GM13976 (cell line): ENCODE measurements around the gene CFAP46.
A peak's percentile ranks its signal among the peaks of the same experiment; 100 is the strongest.

ENCODE experiments used
- DNase-seq: peaks from one replicate; pipeline ENCODE4 v3.0.0; 2012; ENCODE audit warnings: low spot score
- in situ Hi-C: fragments of 300-500 bp; cut with MboI; formaldehyde crosslinking; loops from one replicate; pipeline ENCODE4 v1.12.0; 2022; ENCODE audit warnings: low sequenced_read_pairs, mixed read lengths, inconsistent platforms; ENCODE audit not compliant: unreplicated experiment
- TF ChIP-seq, protein P1 (sequence below): IDR thresholded peaks from 2 replicates; pipeline ENCODE4 v1.5.1; 2012; ENCODE audit warnings: borderline replicate concordance, mild to moderate bottlenecking; ENCODE audit not compliant: insufficient read depth; ENCODE audit errors: extremely low read depth, missing control alignments, control extremely low read depth

The CFAP46 gene

DNA sequence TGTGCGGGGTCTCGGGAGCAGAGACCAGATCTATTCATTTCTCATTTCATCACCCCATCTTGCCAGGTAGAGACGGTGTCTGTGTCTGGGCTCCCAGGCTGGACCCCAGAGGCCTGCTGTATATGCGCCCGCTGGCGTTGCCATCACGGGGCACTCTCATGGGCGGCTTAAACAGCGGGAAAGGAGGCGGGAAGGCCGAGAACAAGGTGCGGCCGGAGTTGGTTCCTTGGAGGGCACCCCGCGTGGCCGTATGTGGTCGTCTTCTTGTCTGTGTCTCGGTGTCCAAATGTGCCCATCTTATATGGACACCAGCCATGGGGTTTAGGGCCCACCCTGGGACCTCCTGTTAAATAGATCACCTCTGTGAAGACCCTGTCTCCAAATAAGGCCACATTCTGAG lies 2.1 kb upstream of the CFAP46 start:
- no peak for DNase-seq
- in situ Hi-C loops, result no loop called here
- TF ChIP-seq, protein P1, sequence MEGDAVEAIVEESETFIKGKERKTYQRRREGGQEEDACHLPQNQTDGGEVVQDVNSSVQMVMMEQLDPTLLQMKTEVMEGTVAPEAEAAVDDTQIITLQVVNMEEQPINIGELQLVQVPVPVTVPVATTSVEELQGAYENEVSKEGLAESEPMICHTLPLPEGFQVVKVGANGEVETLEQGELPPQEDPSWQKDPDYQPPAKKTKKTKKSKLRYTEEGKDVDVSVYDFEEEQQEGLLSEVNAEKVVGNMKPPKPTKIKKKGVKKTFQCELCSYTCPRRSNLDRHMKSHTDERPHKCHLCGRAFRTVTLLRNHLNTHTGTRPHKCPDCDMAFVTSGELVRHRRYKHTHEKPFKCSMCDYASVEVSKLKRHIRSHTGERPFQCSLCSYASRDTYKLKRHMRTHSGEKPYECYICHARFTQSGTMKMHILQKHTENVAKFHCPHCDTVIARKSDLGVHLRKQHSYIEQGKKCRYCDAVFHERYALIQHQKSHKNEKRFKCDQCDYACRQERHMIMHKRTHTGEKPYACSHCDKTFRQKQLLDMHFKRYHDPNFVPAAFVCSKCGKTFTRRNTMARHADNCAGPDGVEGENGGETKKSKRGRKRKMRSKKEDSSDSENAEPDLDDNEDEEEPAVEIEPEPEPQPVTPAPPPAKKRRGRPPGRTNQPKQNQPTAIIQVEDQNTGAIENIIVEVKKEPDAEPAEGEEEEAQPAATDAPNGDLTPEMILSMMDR, result no peak

DNA sequence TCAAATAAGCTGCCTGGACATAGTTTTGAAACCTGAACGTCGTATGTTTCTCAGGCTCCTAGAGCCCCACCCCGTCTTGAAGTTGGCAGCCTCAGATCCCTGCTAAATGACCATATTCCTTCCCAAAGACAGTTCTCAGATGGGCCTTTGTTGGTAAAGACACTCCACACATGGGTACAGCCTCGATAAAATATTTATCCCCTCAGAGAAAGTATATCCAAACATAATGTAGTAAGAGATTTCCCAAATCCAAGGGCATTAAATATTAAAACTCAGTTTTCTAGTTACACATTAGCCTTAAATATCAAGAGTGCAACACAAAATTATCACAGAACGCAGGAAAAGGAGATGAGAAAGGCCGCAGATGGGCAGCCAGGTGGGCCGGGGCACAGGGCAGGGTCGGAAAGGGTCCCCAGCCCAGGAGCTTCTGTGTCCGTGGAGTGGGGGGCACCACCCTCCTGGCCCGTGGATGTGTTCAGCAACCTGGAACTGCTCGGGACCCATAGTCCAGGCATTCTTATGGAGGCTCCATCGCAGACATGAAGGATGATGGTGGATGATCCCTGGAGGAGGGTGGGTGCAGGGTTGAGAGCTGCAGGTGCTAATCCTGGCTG lies 1.5 kb upstream of the CFAP46 start:
- no peak for DNase-seq
- TF ChIP-seq, protein P1, result no peak
- in situ Hi-C loops, result no loop called here

DNA sequence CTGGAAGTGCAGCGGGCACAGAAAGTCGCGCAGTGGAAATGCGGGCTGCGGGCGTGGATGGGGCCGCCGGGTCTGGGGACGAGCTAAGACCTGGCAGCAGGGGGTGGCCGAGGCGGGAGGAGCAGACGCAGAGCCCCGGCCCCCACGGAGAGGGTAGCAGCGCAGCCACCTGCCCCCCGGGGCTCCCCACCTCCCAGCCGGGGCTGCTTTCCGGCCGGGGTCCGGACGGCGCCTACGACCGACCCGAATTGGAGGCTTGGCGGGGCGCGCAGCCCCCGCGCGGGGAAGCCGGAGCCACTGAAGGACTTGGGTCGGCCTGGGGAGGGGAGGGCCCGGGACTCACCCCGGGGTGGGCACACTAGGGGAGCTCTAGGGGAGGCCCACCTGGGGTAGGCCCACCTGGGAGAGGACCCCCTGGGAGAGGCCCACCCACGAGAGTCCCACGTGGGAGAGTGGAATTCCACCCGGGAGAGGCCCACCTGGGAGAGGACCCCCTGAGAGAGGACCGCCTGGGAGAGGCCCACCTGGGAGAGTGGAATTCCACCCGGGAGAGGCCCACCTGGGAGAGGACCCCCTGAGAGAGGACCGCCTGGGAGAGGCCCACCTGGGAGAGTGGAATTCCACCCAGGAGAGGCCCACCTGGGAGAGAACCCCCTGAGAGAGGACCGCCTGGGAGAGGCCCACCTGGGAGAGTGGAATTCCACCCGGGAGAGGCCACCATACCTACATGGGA lies 854 bp upstream of the CFAP46 start:
- in situ Hi-C loops, result no loop called here
- TF ChIP-seq, protein P1, result no peak
- no peak for DNase-seq

DNA sequence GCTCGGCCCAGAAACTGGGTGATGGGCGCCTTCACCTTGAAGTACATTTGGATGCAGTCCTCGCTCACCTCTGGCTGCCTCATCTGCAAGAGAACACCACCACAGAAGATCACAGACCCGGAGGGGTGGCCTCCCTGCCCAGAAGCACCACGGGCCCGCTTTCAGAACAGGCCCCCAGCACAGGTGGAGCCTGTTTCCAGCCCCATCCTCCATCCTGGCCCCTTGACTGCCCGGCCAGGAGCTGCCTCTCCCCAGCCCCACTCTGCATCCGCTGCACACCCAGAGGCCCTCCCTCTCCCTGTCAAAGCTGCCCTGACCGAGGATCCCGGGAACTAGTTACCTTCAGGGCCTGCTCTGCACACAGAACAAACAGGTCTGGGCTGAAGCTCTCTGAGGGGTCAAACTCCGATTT lies 724 bp downstream of the CFAP46 start:
- in situ Hi-C loops, result no loop called here
- no peak for DNase-seq
- TF ChIP-seq, protein P1, result no peak

DNA sequence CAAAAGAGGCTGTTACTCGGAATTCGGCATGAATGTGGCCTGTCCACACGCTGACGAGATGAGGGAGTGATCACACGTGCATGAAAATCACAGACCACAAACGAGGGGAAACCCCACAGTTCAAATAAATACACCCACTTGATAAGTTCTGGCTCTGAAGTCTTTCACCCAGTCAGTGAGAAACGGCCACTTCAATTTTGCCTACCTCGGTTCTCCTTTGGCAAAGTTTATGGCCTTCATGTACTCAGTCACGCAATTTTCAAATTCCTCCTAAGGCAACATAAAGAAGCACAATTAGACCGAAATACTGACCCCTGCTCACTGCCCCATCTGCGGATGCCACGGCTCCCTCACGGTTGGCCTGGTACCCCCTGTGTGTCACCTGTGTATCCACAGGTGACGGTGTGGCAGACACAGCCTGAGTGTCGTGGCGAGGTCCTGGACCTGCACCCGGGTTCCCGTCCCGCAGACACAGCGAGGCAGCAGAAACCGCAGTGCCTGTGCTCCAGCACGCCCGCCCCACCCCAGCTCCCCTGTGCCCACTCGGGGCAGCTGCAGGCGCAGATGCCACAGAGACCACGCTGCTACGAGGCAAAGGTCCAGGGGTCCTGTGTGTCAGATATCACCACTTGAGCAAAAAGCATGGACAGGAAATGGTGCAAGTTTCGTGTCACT lies 1.4 kb downstream of the CFAP46 start:
- TF ChIP-seq, protein P1, result no peak
- in situ Hi-C loops, result no loop called here
- DNase-seq, result no peak

DNA sequence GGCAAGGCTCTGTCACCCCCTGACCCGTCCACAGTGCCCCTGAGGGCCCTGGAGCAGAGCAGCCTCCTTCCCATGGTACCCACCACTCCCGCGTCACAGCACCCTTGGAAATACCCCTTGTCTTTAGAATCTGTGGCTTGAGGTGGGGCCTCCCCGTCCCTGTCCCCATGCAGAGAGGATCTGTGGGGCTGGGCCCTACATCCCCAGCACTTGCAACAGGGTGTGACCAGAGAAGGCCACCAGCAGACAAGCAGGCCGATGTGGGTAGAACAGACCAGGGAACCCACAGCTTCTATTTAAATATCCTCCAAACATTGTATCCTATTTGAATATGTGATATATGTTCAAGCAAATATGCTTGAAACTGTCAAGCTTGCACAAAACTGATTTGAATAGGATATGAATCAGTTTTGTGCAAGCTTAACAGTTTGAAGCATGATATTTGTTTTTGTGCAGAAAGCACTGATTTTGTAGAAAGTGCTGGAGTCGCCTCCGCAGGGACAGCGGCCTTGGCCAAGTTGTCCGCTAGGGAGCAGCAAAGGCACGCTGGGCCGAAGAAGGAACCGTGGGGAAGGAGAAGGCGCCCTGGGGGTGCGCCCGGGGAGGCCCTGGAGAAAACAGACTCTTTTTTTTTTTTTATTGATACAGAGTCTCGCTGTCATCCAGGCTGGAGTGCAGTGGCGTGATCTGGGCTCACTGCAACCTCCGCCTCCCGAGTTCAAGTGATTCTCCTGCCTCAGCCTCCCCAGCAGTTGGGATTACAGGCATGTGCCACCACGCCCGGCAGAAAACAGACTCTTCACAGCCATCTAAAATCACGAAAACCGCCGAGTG lies 2.2 kb downstream of the CFAP46 start:
- in situ Hi-C loops, result no loop called here
- TF ChIP-seq, protein P1, result peak; percentile 61
- DNase-seq, result peak; percentile 83
